ENCODE results near the gene HPS1.
"Not testable (repeated sequence)": the region's sequence is repeated elsewhere in the genome, so short reads cannot be mapped to it uniquely, and the experiment has no call there.

HPS1 gene

GRCh38 chr10:98388101-98388655 lies 58.6 kb downstream of the HPS1 start:
- no peak for DNase-seq (ENCODE audit: low read depth)

- no peak for DNase-seq (ENCODE audit: low read depth)
Observed at GRCh38 chr10:98384531-98385133, 62.1 kb downstream of the HPS1 start.

- DNase-seq (ENCODE audit: low read depth): no peak
Observed at GRCh38 chr10:98383869-98384268, 62.9 kb downstream of the HPS1 start.

- not testable (repeated sequence) for DNase-seq (ENCODE audit: low read depth)
Observed at GRCh38 chr10:98383134-98383667, 63.5 kb downstream of the HPS1 start.

GRCh38 chr10:98382691-98383101 lies 64.0 kb downstream of the HPS1 start:
- no peak for DNase-seq (ENCODE audit: low read depth)

- DNase-seq (ENCODE audit: low read depth): no peak
Observed at GRCh38 chr10:98380493-98381339, 66.0 kb downstream of the HPS1 start.

GRCh38 chr10:98378722-98379121 lies 68.0 kb downstream of the HPS1 start:
- DNase-seq (ENCODE audit: low read depth): no peak

GRCh38 chr10:98377536-98377935 lies 69.2 kb downstream of the HPS1 start:
- no peak for DNase-seq (ENCODE audit: low read depth)

- DNase-seq (ENCODE audit: low read depth): no peak
Observed at GRCh38 chr10:98377001-98377400, 69.7 kb downstream of the HPS1 start.

GRCh38 chr10:98376485-98376884 lies 70.2 kb downstream of the HPS1 start:
- DNase-seq (ENCODE audit: low read depth): no peak

- DNase-seq (ENCODE audit: low read depth): no peak
Observed at GRCh38 chr10:98374217-98374985, 72.3 kb downstream of the HPS1 start.

GRCh38 chr10:98373260-98374040 lies 73.3 kb downstream of the HPS1 start:
- DNase-seq (ENCODE audit: low read depth): no peak

GRCh38 chr10:98370831-98371820 lies 75.6 kb downstream of the HPS1 start:
- no peak for DNase-seq (ENCODE audit: low read depth)

GRCh38 chr10:98369801-98370200 lies 76.9 kb downstream of the HPS1 start:
- DNase-seq (ENCODE audit: low read depth): no peak

- no peak for DNase-seq (ENCODE audit: low read depth)
Observed at GRCh38 chr10:98368644-98369043, 78.1 kb downstream of the HPS1 start.

GRCh38 chr10:98367604-98368451 lies 78.9 kb downstream of the HPS1 start:
- DNase-seq (ENCODE audit: low read depth): no peak
